Esophagus (tissue), 2 donors: ENCODE data around the gene AUH. TPM values are rescaled to one million over a fixed set of nuclear protein-coding genes. Genes with fewer than 3 reads are reported as not detected.

ENCODE experiments used
- H3K27ac ChIP-seq, 2 donors: one replicate each; pipeline ENCODE4 v1.5.1; 2013; ENCODE audit warnings: low read depth in 2 of 2, mild to moderate bottlenecking in 2 of 2, inconsistent platforms in 1 of 2, low read length in 1 of 2, moderate library complexity in 1 of 2
- H3K27me3 ChIP-seq, 2 donors: one replicate each; pipeline ENCODE4 v1.6.1; 2013; ENCODE audit warnings: low read length in 2 of 2, control low read depth in 1 of 2, mild to moderate bottlenecking in 1 of 2; ENCODE audit not compliant: insufficient read depth in 2 of 2, control insufficient read depth in 1 of 2
- H3K36me3 ChIP-seq, 2 donors: one replicate each; pipeline ENCODE4 v1.6.1; 2013; ENCODE audit warnings: low read length in 1 of 2; ENCODE audit not compliant: control insufficient read depth in 2 of 2, insufficient read depth in 2 of 2
- H3K4me1 ChIP-seq, 2 donors: one replicate each; pipeline ENCODE4 v1.6.1; 2013; ENCODE audit warnings: low read length in 1 of 2; ENCODE audit not compliant: control insufficient read depth in 2 of 2, insufficient read depth in 2 of 2
- H3K4me3 ChIP-seq, 2 donors: one replicate each; pipeline ENCODE4 v1.5.1; 2013; ENCODE audit warnings: low read length in 2 of 2, mild to moderate bottlenecking in 2 of 2, low read depth in 1 of 2, moderate library complexity in 1 of 2
- H3K9me3 ChIP-seq, 2 donors: one replicate each; pipeline ENCODE4 v1.6.1; 2013; ENCODE audit warnings: mild to moderate bottlenecking in 2 of 2, low read depth in 1 of 2, low read length in 1 of 2, moderate library complexity in 1 of 2; ENCODE audit not compliant: control insufficient read depth in 2 of 2, insufficient read depth in 1 of 2
- WGBS, 2 donors: extraction: QIAGEN DNeasy Blood & Tissue Kit; methylation state at CpG; one replicate each; pipeline ENCODE4 v1.1.7; 2013; 5-methylcytosine and 5-hydroxymethylcytosine counted together
- polyA plus RNA-seq, 2 donors: library from polyadenylated mRNA; stranded (reverse); fragments of 200-250 nt; gene quantifications; one replicate each; pipeline ENCODE4 v1.2.3, GENCODE V29; 2013
- donor health status: healthy with polysubstance abuse.
- donor health status: Bipolar disorder and iron deficiency.

AUH gene
- polyA plus RNA-seq, 2 donors = 7.2 to 11.5 TPM

GRCh38 chr9:91176426-91176825 is 185.3 kb downstream of the AUH start:
- Histone ChIP-seq H3K4me1 (peaks cover 9 to 18% of the 10 kb centered on the region in 2 donors), H3K36me3 (no peaks in the 10 kb centered on the region), H3K27me3 (no peaks in the 10 kb centered on the region), H3K27ac (no peak overlapping the region), H3K9me3 (no peaks in the 10 kb centered on the region), H3K4me3 (no peak overlapping the region)
- 96% methylated on average over 7 of the region's 7 CpGs for WGBS, 2 donors

GRCh38 chr9:91174772-91175171 is 186.9 kb downstream of the AUH start:
- H3K4me3 ChIP-seq = no peak overlapping the region
- WGBS, 2 donors = 65 to 74% methylated on average over 6 of the region's 6 CpGs
- H3K4me1 ChIP-seq = peaks cover 5 to 18% of the 10 kb centered on the region in 2 donors
- H3K27ac ChIP-seq = no peak overlapping the region
- no peaks in the 10 kb centered on the region for H3K36me3 ChIP-seq
- no peaks in the 10 kb centered on the region for H3K9me3 ChIP-seq
- H3K27me3 ChIP-seq = no peaks in the 10 kb centered on the region

GRCh38 chr9:91172329-91172728 is 189.4 kb downstream of the AUH start:
- no peak overlapping the region for H3K4me3 ChIP-seq
- H3K9me3 ChIP-seq = no peaks in the 10 kb centered on the region
- WGBS, 2 donors = 87 to 98% methylated on average over 1 of the region's 1 CpG
- H3K4me1 ChIP-seq = no peaks in the 10 kb centered on the region
- H3K36me3 ChIP-seq = no peaks in the 10 kb centered on the region
- no peaks in the 10 kb centered on the region for H3K27me3 ChIP-seq
- H3K27ac ChIP-seq = no peak overlapping the region

GRCh38 chr9:91170951-91171350 is 190.8 kb downstream of the AUH start:
- Histone ChIP-seq H3K9me3 (no peaks in the 10 kb centered on the region), H3K27me3 (no peaks in the 10 kb centered on the region), H3K27ac (no peak overlapping the region), H3K4me1 (peaks cover 0 to 2% of the 10 kb centered on the region in 2 donors), H3K4me3 (no peak overlapping the region), H3K36me3 (no peaks in the 10 kb centered on the region)

GRCh38 chr9:91166796-91167366 is 194.8 kb downstream of the AUH start:
- Histone ChIP-seq H3K36me3 (no peaks in the 10 kb centered on the region), H3K27ac (no peak overlapping the region), H3K27me3 (no peaks in the 10 kb centered on the region), H3K4me3 (no peak overlapping the region), H3K4me1 (peaks cover 7 to 11% of the 10 kb centered on the region in 2 donors), H3K9me3 (no peaks in the 10 kb centered on the region)
- WGBS, 2 donors = 82 to 83% methylated on average over 10 of the region's 10 CpGs

- Histone ChIP-seq H3K27me3 (no peaks in the 10 kb centered on the region), H3K36me3 (no peaks in the 10 kb centered on the region), H3K4me1 (peaks cover 7 to 11% of the 10 kb centered on the region in 2 donors), H3K9me3 (no peaks in the 10 kb centered on the region), H3K27ac (peak overlapping the region; percentile 5 to 58), H3K4me3 (no peak overlapping the region)
- 51 to 63% methylated on average over 21 of the region's 21 CpGs for WGBS, 2 donors
Measured at GRCh38 chr9:91164724-91165520, 196.8 kb downstream of the AUH start.

Other genes with a start within 250 kb of the AUH start
- 10 to 100 TPM in 1 of 2 donors, 1 to 10 TPM in 1; 5.0 to 12.7 TPM for gene NFIL3, start 61.9 kb upstream of the AUH start, polyA plus RNA-seq